GM13977 (cell line): ENCODE results near the gene PLCB1.

ENCODE experiments used
- DNase-seq: peaks from one replicate; pipeline ENCODE4 v3.0.0; 2012; ENCODE audit warnings: low spot score
- CTCF ChIP-seq: IDR thresholded peaks from 2 replicates; pipeline ENCODE4 v1.5.1; 2012; ENCODE audit warnings: mild to moderate bottlenecking, control low read depth; ENCODE audit not compliant: insufficient read depth; ENCODE audit errors: extremely low read depth, missing control alignments
- in situ Hi-C: fragments of 300-500 bp; cut with MboI; formaldehyde crosslinking; loops from one replicate; pipeline ENCODE4 v1.12.0; 2022; ENCODE audit warnings: low sequenced_read_pairs, low pct_unique_long_range_greater_than_20kb, mixed read lengths, inconsistent platforms; ENCODE audit not compliant: unreplicated experiment

The PLCB1 gene

GRCh38 chr20:8624616-8625015, 492.6 kb downstream of the PLCB1 start:
- no peak for DNase-seq
- TF ChIP-seq CTCF = no peak
- in situ Hi-C loops = no loop called here

- in situ Hi-C loops = no loop called here
- no peak for TF ChIP-seq CTCF
- DNase-seq = no peak
Measured at GRCh38 chr20:8627340-8628004, 495.4 kb downstream of the PLCB1 start.

- TF ChIP-seq CTCF = no peak
- DNase-seq = no peak
- in situ Hi-C loops = no loop called here
Measured at GRCh38 chr20:8631271-8631670, 499.2 kb downstream of the PLCB1 start.

GRCh38 chr20:8633366-8633765, 501.3 kb downstream of the PLCB1 start:
- DNase-seq = no peak
- TF ChIP-seq CTCF = no peak
- in situ Hi-C loops = no loop called here

- DNase-seq = no peak
- no peak for TF ChIP-seq CTCF
- in situ Hi-C loops = no loop called here
Measured at GRCh38 chr20:8635048-8635572, 503.0 kb downstream of the PLCB1 start.

GRCh38 chr20:8635837-8636236, 503.8 kb downstream of the PLCB1 start:
- in situ Hi-C loops = no loop called here
- no peak for DNase-seq
- no peak for TF ChIP-seq CTCF
